Retinal pigment epithelial cell (primary cell): Measurements from ENCODE around the gene STARD10.

Experiments used
- DNase-seq: peaks from one replicate; pipeline ENCODE4 v3.0.0-alpha.2; 2010; ENCODE audit warnings: low read depth
- H3K4me3 ChIP-seq: 2 replicates; pipeline ENCODE4 v1.5.1; 2011; ENCODE audit warnings: mild to moderate bottlenecking, low read length, control low read depth, moderate library complexity
- CTCF ChIP-seq: conservative IDR thresholded peaks from 2 replicates; pipeline ENCODE4 v1.5.1; 2011; ENCODE audit warnings: low read depth, low read length, control low read depth, inconsistent platforms

STARD10 gene

DNA sequence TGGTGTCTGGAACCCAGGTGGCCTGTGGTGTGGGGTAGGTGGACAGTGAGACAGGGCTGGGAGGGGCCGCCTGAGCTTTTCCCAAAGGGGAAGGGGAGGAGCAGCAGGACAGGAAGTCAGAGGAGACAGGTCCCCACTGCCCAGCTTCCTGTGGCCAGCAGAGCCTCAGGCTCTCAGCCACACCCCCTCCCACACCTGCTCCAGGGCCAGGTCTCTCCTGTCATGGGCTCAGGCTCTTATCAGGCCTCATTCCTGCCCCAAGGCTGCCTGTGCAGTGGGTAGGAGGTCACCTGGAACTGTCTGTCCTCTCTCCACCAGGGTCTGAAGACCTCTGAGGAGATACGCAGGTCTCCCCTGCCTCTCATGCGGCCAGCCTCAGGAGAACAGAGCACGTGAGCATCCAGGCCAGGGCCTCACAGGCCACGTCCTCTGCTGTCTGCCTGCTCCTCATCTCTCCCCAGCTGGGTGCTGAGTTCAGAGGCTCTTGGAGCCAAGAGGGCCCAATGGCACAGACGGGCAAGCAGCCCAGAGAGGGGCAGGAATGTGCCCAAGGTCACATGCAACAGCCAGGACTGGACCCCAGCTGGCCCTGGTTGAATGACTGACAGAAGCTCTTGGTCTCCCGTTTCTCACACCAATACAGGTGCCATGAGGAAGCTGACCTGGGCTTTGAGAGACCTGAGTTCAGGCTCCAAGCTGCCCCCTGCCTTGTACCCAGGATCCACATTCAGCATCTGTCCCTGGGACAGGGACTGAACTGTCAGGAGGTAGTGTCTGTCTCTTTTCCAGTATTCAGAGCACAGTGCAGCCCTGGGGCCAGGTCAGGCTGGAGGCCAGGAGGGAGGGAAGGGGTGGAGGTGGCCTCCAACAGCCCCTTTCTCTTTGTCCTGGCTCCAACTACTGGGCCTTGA is 16.7 kb downstream of the STARD10 start:
- no peak for TF ChIP-seq CTCF
- no peak for DNase-seq
- H3K4me3 ChIP-seq = no peak overlapping the region

DNA sequence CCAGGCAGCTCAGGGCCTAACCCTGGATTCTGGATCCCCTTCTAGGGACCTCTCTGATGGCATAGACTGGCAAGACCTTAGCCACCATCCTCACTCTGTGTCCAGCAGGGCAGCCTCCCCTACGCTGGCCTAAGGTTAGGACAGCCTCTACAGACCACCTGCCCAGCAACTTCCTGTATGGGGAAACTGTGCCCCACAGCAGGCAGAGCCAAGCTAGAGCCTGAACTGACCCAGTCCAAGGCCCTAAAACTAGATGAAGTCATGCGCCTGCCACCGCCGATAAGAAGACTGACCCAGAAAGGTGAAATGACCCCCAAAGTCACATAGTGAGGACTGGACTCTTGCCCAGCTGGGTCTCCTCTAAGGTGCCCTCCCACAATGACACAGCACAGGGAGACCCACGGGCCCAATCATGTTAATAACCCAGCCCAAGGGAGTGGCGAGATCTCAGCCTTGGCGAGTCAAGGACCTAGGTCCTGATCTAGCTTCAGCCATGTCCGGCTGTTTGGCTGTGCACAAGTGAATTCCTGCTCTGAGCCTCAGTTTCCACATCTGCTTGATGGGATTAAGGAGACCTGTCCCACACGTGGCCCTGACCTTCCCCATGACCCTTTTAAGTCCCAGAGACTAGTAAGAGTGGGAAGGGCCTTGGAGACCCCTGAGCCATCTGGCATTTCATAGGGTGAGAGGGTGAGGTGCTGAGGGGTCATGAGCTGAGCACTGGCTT is 17.6 kb downstream of the STARD10 start:
- DNase-seq = no peak
- H3K4me3 ChIP-seq = no peak overlapping the region
- no peak for TF ChIP-seq CTCF

DNA sequence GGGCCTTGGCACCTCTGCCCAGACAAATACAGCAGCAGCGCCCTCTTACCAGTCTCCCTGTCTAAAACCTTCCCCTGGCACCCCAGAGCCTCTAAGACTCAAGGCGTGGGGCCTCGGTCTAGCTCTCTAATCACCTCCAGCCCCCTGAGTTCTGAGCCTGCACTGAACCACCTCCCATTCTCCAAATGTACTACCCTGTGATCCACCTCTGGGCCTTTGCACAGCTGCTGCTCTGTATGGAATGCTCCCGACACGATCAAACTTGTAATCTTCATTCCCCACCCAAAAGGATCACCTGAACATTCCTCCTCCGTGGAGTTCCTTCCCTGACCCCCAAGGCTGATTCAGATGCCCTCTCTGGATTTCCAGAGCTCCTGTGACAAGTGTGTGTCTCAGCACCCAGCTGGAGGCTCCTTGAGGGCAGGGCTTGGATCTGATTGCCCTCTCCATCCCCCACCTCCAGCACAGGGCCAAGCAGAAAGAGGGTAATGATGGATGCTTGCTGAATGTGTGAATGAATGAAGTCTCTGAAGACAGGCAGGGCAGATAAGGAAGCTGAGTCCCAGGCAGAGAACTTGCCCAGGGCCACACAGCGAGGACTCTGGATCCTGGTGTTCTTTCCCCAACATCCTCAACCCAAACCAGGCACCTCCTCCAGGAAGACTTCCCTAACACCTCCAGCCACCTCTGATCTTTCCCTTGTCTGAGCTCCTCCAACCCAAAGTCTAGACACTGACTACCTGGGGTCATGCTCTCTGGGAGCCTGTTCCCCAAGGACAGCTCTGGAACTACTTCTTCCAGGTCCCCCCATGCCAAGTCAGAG is 18.3 kb downstream of the STARD10 start:
- no peak for TF ChIP-seq CTCF
- no peak for DNase-seq
- no peak overlapping the region for H3K4me3 ChIP-seq

DNA sequence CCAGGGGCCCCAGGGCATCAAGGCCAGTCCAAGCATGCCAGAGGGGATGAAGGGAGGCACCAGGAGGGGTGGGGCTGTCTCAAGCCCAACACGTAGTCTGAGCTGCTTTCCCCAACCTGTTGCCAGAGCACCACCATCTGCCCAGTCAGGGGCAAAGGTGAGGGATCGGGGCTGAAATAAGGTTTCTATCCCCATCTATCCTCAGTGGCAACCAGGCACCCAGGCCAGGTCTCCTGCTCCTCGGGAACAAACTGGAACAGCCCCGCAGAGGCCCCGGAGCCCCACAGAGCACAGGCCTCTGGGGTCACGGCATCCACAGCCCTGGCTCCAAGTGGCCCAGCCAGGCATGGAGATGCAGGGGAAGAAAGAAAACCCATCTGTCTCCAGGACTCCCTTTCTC is 19.3 kb downstream of the STARD10 start:
- H3K4me3 ChIP-seq = no peak overlapping the region
- TF ChIP-seq CTCF = no peak
- DNase-seq = no peak

DNA sequence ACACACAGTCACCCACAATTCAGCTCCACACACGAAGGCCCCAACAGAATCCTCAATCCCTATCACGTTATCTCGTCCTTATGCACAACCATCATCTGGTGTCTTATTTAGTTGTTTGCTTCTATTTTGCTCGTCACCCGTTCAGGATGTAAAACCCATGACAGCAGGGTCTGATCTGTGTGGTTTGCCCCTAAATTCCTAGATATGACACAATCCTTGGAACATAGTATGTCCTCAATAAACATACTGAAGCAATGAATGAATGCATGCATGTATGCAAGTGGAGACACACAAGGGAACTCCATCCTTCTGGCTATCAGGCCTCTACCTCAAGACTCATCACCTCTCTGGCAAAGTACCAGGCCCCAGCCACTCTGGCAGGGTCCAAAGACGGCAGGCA is 20.2 kb downstream of the STARD10 start:
- no peak overlapping the region for H3K4me3 ChIP-seq
- DNase-seq = no peak
- TF ChIP-seq CTCF = no peak

DNA sequence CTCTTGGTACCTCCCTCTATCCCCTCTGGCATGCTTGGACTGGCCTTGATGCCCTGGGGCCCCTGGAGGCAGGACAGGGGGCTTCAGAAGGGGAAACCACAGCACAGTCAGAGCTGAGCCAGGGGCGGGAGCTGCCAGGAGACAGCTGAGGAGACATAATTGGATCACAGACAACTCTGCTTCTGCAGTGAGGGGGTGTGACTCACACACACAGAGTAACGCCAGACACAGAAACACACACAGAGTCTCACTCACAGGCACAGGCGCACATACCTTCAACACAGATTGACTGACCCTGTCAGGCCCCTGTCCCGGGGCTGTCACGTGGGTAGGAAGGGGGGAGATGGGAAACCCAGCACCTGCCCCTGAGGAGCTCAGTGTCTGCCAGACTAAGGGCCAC is 20.6 kb downstream of the STARD10 start:
- peak; percentile 75 for DNase-seq
- no peak overlapping the region for H3K4me3 ChIP-seq
- no peak for TF ChIP-seq CTCF
